NCI-H187 treated with DMSO at 0.1 percent for 48 hours (cell line): ENCODE measurements around the gene SLAMF1.
"Not testable (repeated sequence)": the region's sequence is repeated elsewhere in the genome, so short reads cannot be mapped to it uniquely, and the experiment has no call there.

Experiments
- DNase-seq: peaks from one replicate; lab custom pipeline; 2025; lab: John Stamatoyannopoulos, UW

The SLAMF1 gene

GRCh38 chr1:160605205-160605604 is 41.6 kb downstream of the SLAMF1 start:
- no peak for DNase-seq

- no peak for DNase-seq
These were observed 49.1 kb downstream of the SLAMF1 start for GRCh38 chr1:160597705-160598104.

GRCh38 chr1:160597051-160597450 is 49.8 kb downstream of the SLAMF1 start:
- no peak for DNase-seq

GRCh38 chr1:160590488-160590887 is 56.4 kb downstream of the SLAMF1 start:
- DNase-seq = no peak

- no peak for DNase-seq
These were observed 58.4 kb downstream of the SLAMF1 start for GRCh38 chr1:160588468-160588867.

- DNase-seq = no peak
These were observed 62.1 kb downstream of the SLAMF1 start for GRCh38 chr1:160584784-160585183.

- not testable (repeated sequence) for DNase-seq
These were observed 63.9 kb downstream of the SLAMF1 start for GRCh38 chr1:160582976-160583375.

- DNase-seq = no peak
These were observed 64.9 kb downstream of the SLAMF1 start for GRCh38 chr1:160581961-160582360.

GRCh38 chr1:160580221-160580812 is 66.5 kb downstream of the SLAMF1 start:
- no peak for DNase-seq

GRCh38 chr1:160579216-160579701 is 67.6 kb downstream of the SLAMF1 start, which contains the start of gene CD84:
TSS of gene CD84 (minus strand) at chr1:160579496. CDS start at chr1:160579437, 59 bp downstream.
- DNase-seq = no peak

- no peak for DNase-seq
These were observed 68.2 kb downstream of the SLAMF1 start for GRCh38 chr1:160578525-160579191.

GRCh38 chr1:160578175-160578524 is 68.7 kb downstream of the SLAMF1 start:
- no peak for DNase-seq

- no peak for DNase-seq
These were observed 69.2 kb downstream of the SLAMF1 start for GRCh38 chr1:160577671-160578070.

- DNase-seq = no peak
These were observed 70.0 kb downstream of the SLAMF1 start for GRCh38 chr1:160576884-160577283.

- DNase-seq = no peak
These were observed 70.5 kb downstream of the SLAMF1 start for GRCh38 chr1:160576390-160576789.

- DNase-seq = no peak
These were observed 71.7 kb downstream of the SLAMF1 start for GRCh38 chr1:160575112-160575664.

- DNase-seq = no peak
These were observed 76.0 kb downstream of the SLAMF1 start for GRCh38 chr1:160570840-160571239.

- no peak for DNase-seq
These were observed 77.0 kb downstream of the SLAMF1 start for GRCh38 chr1:160569806-160570205.

GRCh38 chr1:160567858-160568682 is 78.8 kb downstream of the SLAMF1 start:
- DNase-seq = no peak

- no peak for DNase-seq
These were observed 79.5 kb downstream of the SLAMF1 start for GRCh38 chr1:160567341-160567740.

- no peak for DNase-seq
These were observed 81.3 kb downstream of the SLAMF1 start for GRCh38 chr1:160565564-160565963.

GRCh38 chr1:160563230-160563629 is 83.6 kb downstream of the SLAMF1 start:
- DNase-seq = not testable (repeated sequence)
